BJ (cell line): ENCODE measurements around the gene MTHFD1L. TPM values are rescaled to one million over a fixed set of nuclear protein-coding genes. Genes with fewer than 3 reads are reported as not detected.
"Not testable (repeated sequence)": the region's sequence is repeated elsewhere in the genome, so short reads cannot be mapped to it uniquely, and the experiment has no call there.

ENCODE experiments used
- CTCF ChIA-PET: fragments of 350-600 bp; formaldehyde crosslinking; extraction: SDS; loops from one replicate; lab custom pipeline; 2021; ENCODE audit warnings: antibody characterized with exemption, inconsistent platforms; lab: Yijun Ruan, JAX
- POLR2A ChIA-PET: fragments of 300-600 bp; sonication (Branson Sonifier 250); formaldehyde crosslinking; extraction: SDS; loops from one replicate; lab custom pipeline; 2021; ENCODE audit warnings: antibody characterized with exemption; lab: Charles Lee
- DNase-seq: peaks from one replicate; pipeline ENCODE4 v3.0.0-alpha.2; 2011; ENCODE audit warnings: low read depth
- H3K27me3 ChIP-seq: 2 replicates; pipeline ENCODE4 v1.6.0; 2011; ENCODE audit warnings: low read length; ENCODE audit not compliant: control insufficient read depth, insufficient read depth
- H3K36me3 ChIP-seq: 2 replicates; pipeline ENCODE4 v1.5.1; 2011; ENCODE audit warnings: low read length; ENCODE audit not compliant: control insufficient read depth, insufficient read depth
- H3K4me3 ChIP-seq: 2 replicates; pipeline ENCODE4 v1.5.1; 2011; ENCODE audit warnings: low read depth, mild to moderate bottlenecking, control low read depth, low read length
- CTCF ChIP-seq: IDR thresholded peaks from 2 replicates; pipeline ENCODE4 v1.5.1; 2011; ENCODE audit warnings: low read depth, mild to moderate bottlenecking, control low read depth, inconsistent platforms, low read length, moderate library complexity; ENCODE audit not compliant: insufficient read depth
- polyA plus RNA-seq: library from polyadenylated mRNA; depleted of rRNA; stranded (reverse); fragments of >200 nt; gene quantifications from 2 replicates; pipeline ENCODE4 v1.2.3, GENCODE V29; 2011

The MTHFD1L gene
- polyA plus RNA-seq, 1 experiment, result 58.9 TPM

DNA sequence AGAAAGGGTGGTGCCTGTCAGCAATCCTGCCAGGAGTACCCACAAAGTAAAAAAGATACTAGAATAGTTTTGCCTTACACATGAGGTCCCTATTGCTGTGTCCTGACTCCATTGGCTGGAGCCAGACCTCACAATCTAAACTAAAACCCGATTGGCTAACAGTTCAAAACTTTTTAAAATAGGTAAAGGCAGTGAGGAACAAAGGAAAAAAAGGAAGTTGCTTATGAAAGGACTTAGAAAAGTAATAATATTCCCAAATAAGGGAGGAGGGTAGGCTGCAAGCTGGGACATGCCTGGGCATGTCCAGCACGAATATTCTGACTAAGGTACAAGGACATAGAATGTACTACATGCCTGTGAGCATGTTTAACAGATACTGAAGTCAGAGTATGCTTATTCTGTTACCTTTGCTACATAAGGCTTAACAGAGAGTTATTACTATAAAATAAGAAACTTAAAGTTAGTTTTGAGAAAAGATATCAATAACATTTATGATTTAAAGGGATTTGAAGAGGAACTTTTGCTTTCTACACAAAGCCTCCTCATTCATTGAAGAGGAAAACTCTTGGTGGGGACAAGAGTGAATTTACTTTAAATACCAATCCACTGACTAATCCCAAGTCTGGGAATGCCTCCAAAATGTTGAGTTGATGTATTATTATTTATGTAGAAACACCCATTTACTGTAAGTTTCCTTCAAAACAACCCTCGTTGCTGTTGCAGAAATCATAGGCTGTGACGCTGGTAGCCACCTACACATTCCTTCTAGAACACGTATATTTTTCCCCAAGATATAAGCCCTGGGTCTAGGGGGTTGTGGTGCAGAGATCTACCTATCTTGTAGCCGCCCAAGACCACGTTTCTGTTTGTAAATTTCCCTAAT, 8.2 kb upstream of the MTHFD1L start:
- no peak overlapping the region for H3K4me3 ChIP-seq
- TF ChIP-seq CTCF, result no peak
- H3K27me3 ChIP-seq, result no peaks in the 10 kb centered on the region
- DNase-seq, result peak; percentile 97
- no peaks in the 10 kb centered on the region for H3K36me3 ChIP-seq
- ChIA-PET POLR2A (no interaction called here), CTCF (interaction anchor here (1.2 to 2.5 kb wide), 2 partner anchors 8 to 40 kb away, joined by 5 to 10 read pairs; partner anchors contain the start of gene MTHFD1L)

- TF ChIP-seq CTCF, result no peak
- no peak overlapping the region for H3K4me3 ChIP-seq
- ChIA-PET CTCF (interaction anchor here (1.2 kb wide), 1 partner anchor 41 kb away, joined by 5 read pairs; no protein-coding TSS in a partner anchor), POLR2A (no interaction called here)
- H3K27me3 ChIP-seq, result no peaks in the 10 kb centered on the region
- no peak for DNase-seq
- no peaks in the 10 kb centered on the region for H3K36me3 ChIP-seq
Measured at GRCh38 chr6:150857945-150858308, 7.6 kb upstream of the MTHFD1L start.

DNA sequence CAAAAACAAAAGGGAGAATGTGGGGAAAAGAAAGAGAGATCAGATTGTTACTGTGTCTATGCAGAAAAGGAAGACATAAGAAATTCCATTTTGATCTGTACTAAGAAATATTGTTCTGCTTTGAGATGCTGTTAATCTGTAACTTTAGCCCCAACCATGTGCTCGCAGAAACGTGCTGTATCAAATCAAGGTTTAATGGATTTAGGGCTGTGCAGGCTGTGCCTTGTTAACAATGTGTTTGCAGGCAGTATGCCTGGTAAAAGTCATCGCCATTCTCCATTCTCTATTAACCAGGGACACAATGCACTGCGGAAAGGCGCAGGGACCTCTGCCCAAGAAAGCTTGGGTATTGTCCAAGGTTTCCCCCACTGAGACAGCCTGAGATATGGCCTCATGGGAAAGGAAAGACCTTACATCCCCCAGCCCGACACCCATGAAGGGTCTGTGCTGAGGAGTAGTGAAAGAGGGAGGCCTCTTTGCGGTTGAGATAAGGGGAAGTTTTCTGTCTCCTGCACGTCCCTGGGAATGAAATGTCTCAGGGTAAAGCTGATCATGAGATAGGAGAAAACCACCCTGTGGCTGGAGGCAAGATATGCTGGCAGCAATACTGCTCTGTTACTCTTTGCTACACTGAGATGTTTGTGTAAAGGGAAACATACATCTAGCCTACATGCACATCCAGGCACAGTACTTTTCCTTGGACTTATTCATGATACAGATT, 3.9 kb upstream of the MTHFD1L start:
- CTCF ChIA-PET, result interaction anchor here (1.3 kb wide), 1 partner anchor 30 kb away, joined by 4 read pairs; no protein-coding TSS in a partner anchor
- H3K27me3 ChIP-seq, H3K4me3 ChIP-seq, H3K36me3 ChIP-seq, POLR2A ChIA-PET, DNase-seq: not testable (repeated sequence)
- 0 out of 2 replicates have a peak, but pooled peaks have one; percentile 6 for TF ChIP-seq CTCF

- Histone ChIP-seq H3K27me3 (no peaks in the 10 kb centered on the region), H3K4me3 (no peak overlapping the region), H3K36me3 (no peaks in the 10 kb centered on the region)
- no peak for DNase-seq
- TF ChIP-seq CTCF, result no peak
- CTCF ChIA-PET, result no interaction called here
- POLR2A ChIA-PET, result no interaction called here
Measured at GRCh38 chr6:150863213-150863928, 2.1 kb upstream of the MTHFD1L start.

- ChIA-PET POLR2A (interaction anchor here (0.6 to 2.0 kb wide), 2 partner anchors 17 to 786 kb away, joined by 5 to 11 read pairs; no protein-coding TSS in a partner anchor), CTCF (interaction anchor here (0.6 to 2.5 kb wide), 8 partner anchors 9 to 1709 kb away, joined by 3 to 10 read pairs (median 5); no protein-coding TSS in a partner anchor)
- TF ChIP-seq CTCF, result no peak
- Histone ChIP-seq H3K36me3 (no peaks in the 10 kb centered on the region), H3K27me3 (no peaks in the 10 kb centered on the region), H3K4me3 (peak overlapping the region; percentile 83)
- no peak for DNase-seq
Measured at GRCh38 chr6:150865043-150865405, 478 bp upstream of the MTHFD1L start.
